Measurements from ENCODE around the gene NOTCH4.

Gene NOTCH4

DNA sequence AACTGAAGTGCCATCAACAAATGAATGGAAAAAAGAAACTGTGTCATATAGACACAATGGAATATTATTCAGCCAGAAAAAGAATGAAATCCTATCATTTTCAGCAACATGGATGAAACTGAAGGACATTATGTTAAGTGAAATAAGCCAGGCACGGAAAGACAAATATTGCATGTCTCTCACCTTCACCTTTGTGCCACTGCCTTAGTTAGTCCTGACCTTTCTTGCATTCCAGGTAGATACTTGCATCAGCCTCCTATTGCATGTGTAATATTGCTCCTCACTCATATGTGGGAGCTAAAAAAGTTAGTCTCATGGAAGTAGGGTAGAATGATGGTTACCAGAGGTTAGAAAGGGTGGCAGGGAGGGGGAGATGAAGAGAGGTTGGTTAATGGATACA, 14.9 kb downstream of the NOTCH4 start:
- Histone ChIP-seq H3K27ac (no peak overlapping the region), H2AFZ (no peak overlapping the region), H3K4me2 (ENCODE audit: low read length) (no peak overlapping the region), H3K4me3 (ENCODE audit: low read depth, low read length) (no peak overlapping the region), H3K9me3 (ENCODE audit: control insufficient read depth, low read length) (no peaks in the 10 kb centered on the region), H3K27me3 (ENCODE audit: control insufficient read depth, insufficient read depth, low read length) (no peaks in the 10 kb centered on the region), H3K79me2 (no peaks in the 10 kb centered on the region), H3K9ac (no peak overlapping the region), H3K4me1 (no peaks in the 10 kb centered on the region), H3K36me3 (ENCODE audit: control insufficient read depth, insufficient read depth, low read length) (no peaks in the 10 kb centered on the region)
- TF ChIP-seq, protein P1, sequence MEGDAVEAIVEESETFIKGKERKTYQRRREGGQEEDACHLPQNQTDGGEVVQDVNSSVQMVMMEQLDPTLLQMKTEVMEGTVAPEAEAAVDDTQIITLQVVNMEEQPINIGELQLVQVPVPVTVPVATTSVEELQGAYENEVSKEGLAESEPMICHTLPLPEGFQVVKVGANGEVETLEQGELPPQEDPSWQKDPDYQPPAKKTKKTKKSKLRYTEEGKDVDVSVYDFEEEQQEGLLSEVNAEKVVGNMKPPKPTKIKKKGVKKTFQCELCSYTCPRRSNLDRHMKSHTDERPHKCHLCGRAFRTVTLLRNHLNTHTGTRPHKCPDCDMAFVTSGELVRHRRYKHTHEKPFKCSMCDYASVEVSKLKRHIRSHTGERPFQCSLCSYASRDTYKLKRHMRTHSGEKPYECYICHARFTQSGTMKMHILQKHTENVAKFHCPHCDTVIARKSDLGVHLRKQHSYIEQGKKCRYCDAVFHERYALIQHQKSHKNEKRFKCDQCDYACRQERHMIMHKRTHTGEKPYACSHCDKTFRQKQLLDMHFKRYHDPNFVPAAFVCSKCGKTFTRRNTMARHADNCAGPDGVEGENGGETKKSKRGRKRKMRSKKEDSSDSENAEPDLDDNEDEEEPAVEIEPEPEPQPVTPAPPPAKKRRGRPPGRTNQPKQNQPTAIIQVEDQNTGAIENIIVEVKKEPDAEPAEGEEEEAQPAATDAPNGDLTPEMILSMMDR (IDR thresholded peaks at IDR 0.05): no peak

DNA sequence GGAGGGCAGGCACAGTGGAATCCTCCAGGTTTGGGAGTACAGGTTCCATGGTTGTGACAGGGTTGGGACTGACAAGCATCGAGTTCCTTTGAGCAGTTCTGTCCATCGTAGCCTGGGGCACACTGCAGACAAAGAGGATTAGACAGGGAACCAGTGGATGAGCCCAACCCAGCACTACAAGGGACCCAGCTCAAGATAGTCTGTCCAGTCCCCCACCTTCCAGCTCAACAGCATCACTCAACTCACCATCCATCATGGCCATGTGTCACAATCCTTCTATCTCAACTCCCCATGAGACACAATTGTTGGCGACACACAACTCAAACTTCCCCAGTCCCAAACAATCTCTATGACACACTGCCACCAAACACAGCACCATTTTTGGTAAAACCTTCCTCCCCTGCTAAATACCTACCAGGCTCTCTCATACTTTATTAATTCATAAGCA, 19.6 kb downstream of the NOTCH4 start:
- no peaks in the 10 kb centered on the region for H3K27me3 ChIP-seq (ENCODE audit: control insufficient read depth, insufficient read depth, low read length)
- H3K4me3 ChIP-seq (ENCODE audit: low read depth, low read length): no peak overlapping the region
- H2AFZ ChIP-seq: no peak overlapping the region
- no peaks in the 10 kb centered on the region for H3K36me3 ChIP-seq (ENCODE audit: control insufficient read depth, insufficient read depth, low read length)
- no peak overlapping the region for H3K9ac ChIP-seq
- H3K79me2 ChIP-seq: no peaks in the 10 kb centered on the region
- no peaks in the 10 kb centered on the region for H3K4me1 ChIP-seq
- TF ChIP-seq, protein P1 (IDR thresholded peaks at IDR 0.05): no peak
- no peak overlapping the region for H3K4me2 ChIP-seq (ENCODE audit: low read length)
- no peak overlapping the region for H3K27ac ChIP-seq
- H3K9me3 ChIP-seq (ENCODE audit: control insufficient read depth, low read length): no peaks in the 10 kb centered on the region

DNA sequence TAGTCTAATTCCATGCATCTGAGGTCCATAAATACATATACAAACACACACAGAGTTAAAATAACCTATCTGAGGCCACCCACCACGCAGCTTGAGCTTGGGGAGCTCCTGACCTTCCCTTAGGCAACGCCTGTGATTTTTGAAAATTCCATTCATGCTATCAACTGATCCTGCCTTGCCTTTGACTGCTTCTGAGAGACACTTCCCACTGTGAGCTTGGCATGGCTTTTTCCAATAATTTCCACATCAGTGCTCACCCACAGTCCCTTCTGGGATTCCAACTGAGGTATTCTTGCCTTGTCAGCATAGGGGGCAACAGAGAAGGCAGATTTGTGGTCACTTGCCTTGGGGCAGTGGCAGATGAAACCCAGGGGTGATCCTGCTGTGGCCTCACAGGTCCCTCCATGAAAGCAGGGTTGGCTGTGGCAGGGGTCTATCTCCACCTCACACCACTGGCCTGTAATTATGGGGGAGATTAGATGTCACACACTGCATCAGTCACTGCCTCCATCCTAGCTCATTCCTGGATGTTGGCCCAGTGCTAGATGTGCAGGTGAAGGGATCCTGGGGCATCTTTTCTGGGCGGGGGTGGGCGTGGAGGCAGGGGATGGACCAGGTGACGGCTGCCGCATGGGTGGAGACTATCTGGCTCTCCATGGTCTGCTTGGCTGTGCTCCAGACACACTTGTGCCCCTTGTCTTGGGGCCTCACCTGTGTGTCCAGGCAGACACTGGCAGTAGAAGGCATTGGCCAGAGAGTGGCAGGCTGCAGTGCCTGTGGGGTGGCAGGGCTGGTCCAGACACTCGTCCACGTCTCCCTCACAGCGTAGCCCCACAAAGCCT, 20.2 kb downstream of the NOTCH4 start:
- H3K4me2 ChIP-seq (ENCODE audit: low read length): no peak overlapping the region
- TF ChIP-seq, protein P1 (IDR thresholded peaks at IDR 0.05): no peak
- H3K4me3 ChIP-seq (ENCODE audit: low read depth, low read length): no peak overlapping the region
- H3K9me3 ChIP-seq (ENCODE audit: control insufficient read depth, low read length): no peaks in the 10 kb centered on the region
- no peaks in the 10 kb centered on the region for H3K4me1 ChIP-seq
- no peaks in the 10 kb centered on the region for H3K27me3 ChIP-seq (ENCODE audit: control insufficient read depth, insufficient read depth, low read length)
- no peaks in the 10 kb centered on the region for H3K36me3 ChIP-seq (ENCODE audit: control insufficient read depth, insufficient read depth, low read length)
- H3K79me2 ChIP-seq: no peaks in the 10 kb centered on the region
- no peak overlapping the region for H3K9ac ChIP-seq
- no peak overlapping the region for H2AFZ ChIP-seq
- no peak overlapping the region for H3K27ac ChIP-seq

DNA sequence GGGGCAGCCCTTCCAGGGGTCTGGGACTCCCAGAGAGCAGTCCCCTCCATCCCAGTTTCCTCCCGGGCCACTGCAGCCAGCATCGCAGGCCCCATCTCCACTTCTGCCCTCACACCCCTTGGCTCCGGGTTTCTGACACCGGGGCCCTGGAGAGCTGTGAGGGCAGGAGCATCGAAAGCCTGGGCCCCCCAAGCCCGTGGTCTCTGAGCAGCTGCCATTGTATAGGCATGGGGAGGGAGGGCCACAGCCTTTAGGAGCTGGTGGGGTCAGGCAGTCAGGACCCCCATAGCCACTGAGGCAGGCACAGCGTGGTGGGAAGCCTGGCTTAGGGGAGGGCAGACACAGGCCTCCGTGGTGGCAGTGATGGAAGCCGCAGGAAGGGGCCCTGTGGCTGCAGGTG, 21.7 kb downstream of the NOTCH4 start:
- Histone ChIP-seq H3K79me2 (no peaks in the 10 kb centered on the region), H3K4me1 (no peaks in the 10 kb centered on the region), H3K27me3 (ENCODE audit: control insufficient read depth, insufficient read depth, low read length) (no peaks in the 10 kb centered on the region), H3K27ac (no peak overlapping the region), H3K9ac (no peak overlapping the region), H3K4me3 (ENCODE audit: low read depth, low read length) (no peak overlapping the region), H3K4me2 (ENCODE audit: low read length) (no peak overlapping the region), H2AFZ (no peak overlapping the region), H3K9me3 (ENCODE audit: control insufficient read depth, low read length) (no peaks in the 10 kb centered on the region), H3K36me3 (ENCODE audit: control insufficient read depth, insufficient read depth, low read length) (no peaks in the 10 kb centered on the region)
- TF ChIP-seq, protein P1 (IDR thresholded peaks at IDR 0.05): no peak
